ENCODE measurements around the gene NUTF2.
"Not testable (repeated sequence)": the region's sequence is repeated elsewhere in the genome, so short reads cannot be mapped to it uniquely, and the experiment has no call there.

NUTF2 gene

GRCh38 chr16:67837190-67837589 is 9.5 kb upstream of the NUTF2 start:
- not testable (repeated sequence) for DNase-seq (ENCODE audit: low read depth in 1 of 2, low spot score in 1 of 2)

DNA sequence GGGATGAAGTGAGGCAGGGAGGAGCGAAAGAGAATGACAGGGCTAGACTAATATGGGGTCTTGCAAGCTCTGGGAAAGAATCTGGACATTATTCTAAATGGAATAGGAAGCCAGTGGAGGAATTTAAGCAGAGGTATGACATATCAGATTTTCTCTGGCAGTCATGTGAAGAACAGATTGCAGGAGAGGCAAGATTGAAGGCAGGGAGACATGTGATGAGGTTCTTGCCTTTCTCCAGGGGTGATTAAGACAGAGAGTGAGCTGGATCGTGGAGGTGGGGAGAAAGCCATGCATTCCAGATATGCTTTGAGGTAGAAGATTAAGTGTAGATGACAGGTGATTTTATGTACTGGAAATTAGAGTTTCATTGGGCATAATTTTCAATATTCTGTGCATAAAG is 8.9 kb upstream of the NUTF2 start:
- DNase-seq (ENCODE audit: low read depth in 1 of 2, low spot score in 1 of 2), result no peak

GRCh38 chr16:67841198-67841815 is 5.4 kb upstream of the NUTF2 start:
- DNase-seq (ENCODE audit: low read depth in 1 of 2, low spot score in 1 of 2), result no peak

DNA sequence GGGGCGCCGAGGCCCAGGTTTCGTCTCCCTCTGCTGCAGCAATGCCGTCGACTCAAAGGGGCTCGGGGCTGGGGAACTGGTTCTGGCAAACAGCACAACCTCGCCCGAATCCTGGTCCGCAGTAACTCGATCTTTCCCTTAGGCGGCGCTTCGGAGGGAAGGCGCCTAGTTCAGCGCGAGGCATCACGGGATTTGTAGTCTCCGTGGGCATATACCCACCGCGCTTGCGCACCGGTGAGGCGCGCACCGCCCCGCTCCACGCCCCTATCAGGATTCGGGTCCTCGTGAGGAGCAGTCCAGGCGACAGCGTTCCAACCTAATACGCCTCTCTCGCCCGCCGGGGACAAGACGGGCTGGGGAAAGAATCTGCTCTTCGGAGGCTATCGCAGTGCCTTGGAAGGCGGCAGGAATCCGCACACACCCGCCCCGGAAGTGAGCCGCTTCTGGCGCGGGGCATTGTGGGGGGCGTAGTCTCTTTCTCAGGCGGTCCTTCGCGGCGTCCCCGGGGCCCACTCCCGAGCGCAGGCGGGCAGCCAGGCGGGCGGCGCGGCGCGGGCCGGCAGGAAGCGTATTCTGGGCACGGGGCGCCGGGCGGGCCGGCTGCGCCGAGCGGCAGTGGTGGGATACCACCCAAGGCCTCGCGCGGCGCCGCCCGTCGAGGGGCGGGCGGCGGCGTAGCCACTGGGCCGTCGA is 4.8 kb upstream of the NUTF2 start, which contains the start of gene THAP11:
TSS of gene THAP11 (plus strand) at position 505 of the 693 bp plus-strand sequence. CDS start 235 bp downstream, outside the sequence.
- peak; percentile 92 to 94 for DNase-seq (ENCODE audit: low read depth in 1 of 2, low spot score in 1 of 2)

DNA sequence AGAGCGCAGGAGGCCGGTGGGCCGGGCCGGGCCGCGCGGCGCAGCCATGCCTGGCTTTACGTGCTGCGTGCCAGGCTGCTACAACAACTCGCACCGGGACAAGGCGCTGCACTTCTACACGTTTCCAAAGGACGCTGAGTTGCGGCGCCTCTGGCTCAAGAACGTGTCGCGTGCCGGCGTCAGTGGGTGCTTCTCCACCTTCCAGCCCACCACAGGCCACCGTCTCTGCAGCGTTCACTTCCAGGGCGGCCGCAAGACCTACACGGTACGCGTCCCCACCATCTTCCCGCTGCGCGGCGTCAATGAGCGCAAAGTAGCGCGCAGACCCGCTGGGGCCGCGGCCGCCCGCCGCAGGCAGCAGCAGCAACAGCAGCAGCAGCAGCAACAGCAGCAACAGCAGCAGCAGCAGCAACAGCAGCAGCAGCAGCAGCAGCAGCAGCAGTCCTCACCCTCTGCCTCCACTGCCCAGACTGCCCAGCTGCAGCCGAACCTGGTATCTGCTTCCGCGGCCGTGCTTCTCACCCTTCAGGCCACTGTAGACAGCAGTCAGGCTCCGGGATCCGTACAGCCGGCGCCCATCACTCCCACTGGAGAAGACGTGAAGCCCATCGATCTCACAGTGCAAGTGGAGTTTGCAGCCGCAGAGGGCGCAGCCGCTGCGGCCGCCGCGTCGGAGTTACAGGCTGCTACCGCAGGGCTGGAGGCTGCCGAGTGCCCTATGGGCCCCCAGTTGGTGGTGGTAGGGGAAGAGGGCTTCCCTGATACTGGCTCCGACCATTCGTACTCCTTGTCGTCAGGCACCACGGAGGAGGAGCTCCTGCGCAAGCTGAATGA is 4.0 kb upstream of the NUTF2 start:
- DNase-seq (ENCODE audit: low read depth in 1 of 2, low spot score in 1 of 2), result peak; percentile 35 to 42

- peak in 1 of 2 donors; percentile 19 for DNase-seq (ENCODE audit: low read depth in 1 of 2, low spot score in 1 of 2)
These were observed 3.4 kb upstream of the NUTF2 start for GRCh38 chr16:67843343-67843765.

GRCh38 chr16:67844497-67844896 is 2.2 kb upstream of the NUTF2 start:
- DNase-seq (ENCODE audit: low read depth in 1 of 2, low spot score in 1 of 2), result no peak

- no peak for DNase-seq (ENCODE audit: low read depth in 1 of 2, low spot score in 1 of 2)
These were observed 1.3 kb upstream of the NUTF2 start for GRCh38 chr16:67845291-67846062.

DNA sequence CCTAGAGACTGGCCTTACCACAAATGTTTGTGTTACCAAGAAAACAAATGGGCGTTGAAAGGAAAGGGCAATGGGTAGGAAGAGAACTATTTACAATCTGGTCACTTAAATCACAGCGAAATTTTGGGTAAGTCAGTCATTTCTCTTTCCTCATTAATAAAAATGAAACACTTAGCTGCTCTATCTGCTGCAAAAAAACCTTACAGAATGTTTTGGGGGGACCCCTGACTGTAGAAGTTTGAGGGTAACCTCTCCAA is 742 bp upstream of the NUTF2 start:
- no peak for DNase-seq (ENCODE audit: low read depth in 1 of 2, low spot score in 1 of 2)

DNA sequence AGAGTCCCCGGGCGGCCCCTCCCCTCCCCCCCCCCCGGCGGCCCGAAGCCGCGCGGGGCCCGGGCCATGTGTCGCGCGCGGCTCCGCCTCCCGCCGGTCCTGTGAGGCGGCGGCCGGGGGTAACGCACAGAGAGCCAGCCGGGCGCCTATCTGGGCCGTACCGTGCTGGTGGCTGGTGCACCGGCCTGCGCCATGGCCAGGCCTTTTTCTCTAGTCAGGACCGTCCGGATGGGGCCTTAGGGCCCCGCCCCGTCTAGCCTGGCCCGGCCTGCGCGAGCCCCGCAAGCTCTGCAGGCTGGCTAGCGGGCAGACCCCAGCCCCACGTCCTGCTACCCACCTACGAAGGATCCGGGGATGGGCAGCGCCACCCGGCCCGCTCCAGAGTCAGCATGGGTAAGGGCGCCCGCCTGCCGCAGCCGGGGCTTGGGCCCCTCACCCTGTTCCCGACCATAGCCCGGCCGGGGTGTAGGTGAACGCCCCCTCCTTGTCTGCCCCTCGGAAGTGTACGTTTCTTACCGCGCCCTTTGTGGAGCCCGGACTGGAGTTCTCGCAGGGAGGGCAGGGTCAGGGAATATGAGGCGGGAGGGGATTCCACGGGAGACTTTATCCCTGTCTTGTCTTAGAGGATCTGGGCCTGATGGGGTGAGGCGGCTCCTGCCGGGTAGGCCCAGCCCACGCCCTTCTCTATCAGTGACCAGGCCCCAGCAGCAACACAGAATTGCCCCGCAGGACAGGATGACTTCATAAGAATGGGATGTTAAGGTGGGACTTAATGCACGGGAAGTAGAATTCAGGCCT is 530 bp downstream of the NUTF2 start, which contains the start of gene CENPT:
TSS of gene CENPT (minus strand) at position 630 of the 798 bp plus-strand sequence. CDS start 13,834 bp downstream, outside the sequence.
- DNase-seq (ENCODE audit: low read depth in 1 of 2, low spot score in 1 of 2), result no peak

- DNase-seq (ENCODE audit: low read depth in 1 of 2, low spot score in 1 of 2), result no peak
These were observed 1.4 kb downstream of the NUTF2 start for GRCh38 chr16:67848118-67848517.

GRCh38 chr16:67853670-67854069 is 6.9 kb downstream of the NUTF2 start:
- no peak for DNase-seq (ENCODE audit: low read depth in 1 of 2, low spot score in 1 of 2)

DNA sequence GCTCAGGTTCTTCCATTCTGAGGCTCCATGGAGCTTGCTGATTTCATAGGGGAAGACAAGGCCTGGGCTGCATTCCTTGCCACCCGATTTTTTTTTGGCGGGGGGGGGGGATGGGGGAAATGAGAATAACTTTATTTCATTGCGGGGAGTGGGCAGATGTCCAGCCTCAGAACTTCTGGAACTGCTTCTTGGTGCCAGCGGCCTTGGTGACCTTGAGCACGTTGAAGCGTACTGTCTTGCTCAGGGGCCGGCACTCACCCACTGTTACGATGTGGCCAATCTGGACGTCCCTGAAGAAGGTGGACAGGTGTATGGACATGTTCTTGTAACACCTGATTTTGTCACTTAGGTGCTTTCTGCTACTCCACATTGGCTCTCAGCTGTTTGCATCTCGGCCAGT is 9.1 kb downstream of the NUTF2 start:
- no peak for DNase-seq (ENCODE audit: low read depth in 1 of 2, low spot score in 1 of 2)

GRCh38 chr16:67856927-67857546 is 10.3 kb downstream of the NUTF2 start:
- no peak for DNase-seq (ENCODE audit: low read depth in 1 of 2, low spot score in 1 of 2)

DNA sequence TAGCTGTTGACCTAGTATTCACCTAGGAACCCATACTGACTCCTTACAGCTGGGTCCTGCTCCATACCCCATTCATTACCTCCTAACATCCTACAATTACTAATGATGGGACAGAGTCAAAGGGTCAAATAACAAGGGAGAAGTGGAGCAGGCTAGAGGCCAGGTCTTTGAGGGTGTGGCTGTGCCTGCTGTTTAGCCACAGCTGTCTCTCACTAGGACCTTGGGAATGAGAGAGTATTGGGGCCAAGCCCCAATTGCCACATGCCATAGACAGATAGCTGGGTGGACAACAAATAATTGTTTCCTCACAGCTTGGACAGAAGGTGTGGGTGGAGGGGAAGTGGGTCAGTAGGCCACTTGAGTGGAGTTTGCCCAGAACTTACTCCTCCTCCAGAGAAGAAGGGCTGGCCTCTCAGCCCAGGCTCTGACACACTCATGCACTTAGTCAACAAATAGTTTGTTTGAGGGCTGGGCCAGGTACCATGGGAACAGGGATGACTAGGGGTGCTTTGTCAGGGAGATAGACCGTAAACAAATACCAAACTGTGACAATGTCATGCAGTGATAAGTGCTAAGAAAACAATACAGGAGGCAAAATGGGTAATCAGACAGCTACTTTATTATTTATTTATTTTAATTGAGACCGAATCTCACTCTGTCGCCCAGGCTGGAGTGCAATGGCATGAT is 11.0 kb downstream of the NUTF2 start:
- no peak for DNase-seq (ENCODE audit: low read depth in 1 of 2, low spot score in 1 of 2)

- DNase-seq (ENCODE audit: low read depth in 1 of 2, low spot score in 1 of 2), result no peak
These were observed 11.8 kb downstream of the NUTF2 start for GRCh38 chr16:67858500-67858899.

DNA sequence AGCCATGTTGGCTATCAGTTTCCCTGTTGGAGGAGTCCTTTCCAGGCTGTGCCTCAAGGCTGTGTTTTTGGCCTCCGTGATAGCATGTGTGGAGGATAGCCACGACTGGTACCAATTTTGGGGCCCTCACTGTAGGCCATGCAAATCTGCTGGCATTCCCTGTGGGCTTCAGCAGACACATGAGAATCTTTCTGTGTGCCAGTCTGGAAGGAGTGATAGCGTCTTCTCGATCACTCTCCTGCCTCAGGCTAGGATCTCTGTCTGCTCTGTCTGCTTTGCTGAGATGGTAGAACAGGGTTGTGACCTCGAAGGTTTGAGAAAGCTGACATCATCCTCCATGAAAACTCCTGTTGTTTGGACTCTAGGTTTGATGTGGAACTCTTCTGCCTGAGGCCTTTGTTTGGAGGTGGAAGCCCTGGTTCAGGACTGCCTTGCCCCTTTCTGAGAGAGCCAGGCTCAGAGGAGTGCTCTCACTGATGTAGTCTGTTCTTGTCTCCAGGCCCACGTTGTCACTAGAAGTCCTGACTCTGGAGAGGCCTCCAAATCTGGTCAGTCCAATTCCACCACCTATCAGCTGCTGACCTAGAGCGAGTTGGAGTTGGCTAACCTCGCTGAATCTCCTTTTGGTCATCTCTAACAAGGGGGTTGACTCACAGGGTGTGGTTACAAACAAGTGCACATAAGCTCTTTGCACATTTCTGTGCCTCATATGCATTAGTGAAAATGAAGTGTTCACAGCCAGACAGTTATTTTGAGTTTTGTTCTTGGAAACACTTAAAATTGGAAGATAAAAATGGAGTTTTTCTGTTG is 14.1 kb downstream of the NUTF2 start:
- DNase-seq (ENCODE audit: low read depth in 1 of 2, low spot score in 1 of 2), result no peak

- DNase-seq (ENCODE audit: low read depth in 1 of 2, low spot score in 1 of 2), result no peak
These were observed 15.1 kb downstream of the NUTF2 start for GRCh38 chr16:67861877-67862276.

Data from activated CD4-positive, alpha-beta T cell treated with anti-CD3 and anti-CD28 coated beads, Interleukin-2, amount 50 U/mL, for 24 hours (primary cell).